HCT116 (cell line): Measurements from ENCODE around the gene OR1F1. TPM values are rescaled to one million over a fixed set of nuclear protein-coding genes. Genes with fewer than 3 reads are reported as not detected.

Experiments used
- ATAC-seq: fragments of 200-7000 bp; cut with Tn5 transposase; 2 replicates; pipeline ENCODE4 v1.9.1; 2020; ENCODE audit warnings: mild to moderate bottlenecking, moderate library complexity
- BruUV-seq: library from RNA; stranded (reverse); fragments of 400-500 nt; replicated peaks from 2 replicates; lab custom pipeline; 2021; lab: Mats Ljungman, UMichigan
- CTCF ChIA-PET: fragments of 300-600 bp; sonication (Branson Sonifier 250); formaldehyde crosslinking; loops from one replicate; lab custom pipeline; 2021; ENCODE audit warnings: antibody characterized with exemption; lab: Charles Lee
- POLR2A ChIA-PET: fragments of 300-600, 350-600 bp; sonication (Branson Sonifier 250); formaldehyde crosslinking; loops from one replicate; lab custom pipeline; 2021; ENCODE audit warnings: antibody characterized with exemption; lab: Charles Lee
- RAD21 ChIA-PET, 2 experiments: fragments of 300-600 bp; sonication (Branson Sonifier 250); formaldehyde crosslinking; loops; one replicate each; lab custom pipeline; 2023; ENCODE audit warnings: low total read pairs in 2 of 2; ENCODE audit not compliant: uncharacterized antibody in 2 of 2, unreplicated experiment in 2 of 2, low non-redundant PET in 1 of 2; lab: Charles Lee
- DNase-seq: peaks from one replicate; pipeline ENCODE4 v3.0.0-alpha.2; 2010; ENCODE audit warnings: low read depth, low spot score
- H2AFZ ChIP-seq: fragments of 200-600 bp; shearing (Covaris generic), sonication (generic); 2 replicates; pipeline ENCODE4 v1.6.1; 2017; ENCODE audit warnings: low read depth, mixed run types, mixed read lengths, antibody characterized with exemption, low read length; ENCODE audit not compliant: poor library complexity, severe bottlenecking
- H3K27ac ChIP-seq: 2 replicates; pipeline ENCODE4 v1.5.1; 2012; ENCODE audit warnings: low read depth, low read length
- H3K27me3 ChIP-seq: fragments of 200-600 bp; sonication (generic); 2 replicates; pipeline ENCODE4 v1.6.1; 2016; ENCODE audit warnings: mixed run types, low read length, mixed read lengths; ENCODE audit not compliant: insufficient read depth
- H3K36me3 ChIP-seq, 2 experiments: fragments of 200-500 bp in 1 of 2; fragments of 200-600 bp in 1 of 2; sonication (Bioruptor generic) in 1 of 2; sonication (generic) in 1 of 2; 2 replicates each; pipeline versions ENCODE4 v1.5.1 to v1.6.1; 2014 to 2016; ENCODE audit warnings: low read length in 2 of 2, inconsistent platforms in 1 of 2, mixed read lengths in 1 of 2, mixed run types in 1 of 2; ENCODE audit not compliant: insufficient read depth in 2 of 2, control insufficient read depth in 1 of 2
- H3K4me1 ChIP-seq, 2 experiments: fragments of 200-600 bp in 1 of 2; sonication (generic) in 1 of 2; 2 replicates each; pipeline versions ENCODE4 v1.5.1 to v1.6.1; 2012 to 2017; ENCODE audit warnings: low read length in 2 of 2, inconsistent platforms in 1 of 2, mild to moderate bottlenecking in 1 of 2, mixed read lengths in 1 of 2, mixed run types in 1 of 2, moderate library complexity in 1 of 2; ENCODE audit not compliant: insufficient read depth in 2 of 2, control insufficient read depth in 1 of 2
- H3K4me2 ChIP-seq: fragments of 200-600 bp; sonication (generic); 2 replicates; pipeline ENCODE4 v1.6.1; 2017; ENCODE audit warnings: mixed run types, low read length, mixed read lengths
- H3K4me3 ChIP-seq, 2 experiments: fragments of 200-600 bp in 1 of 2; sonication (generic) in 1 of 2; replicated peaks in 1 of 2; 2 replicates each; pipeline ENCODE4 v1.5.1; 2011 to 2016; ENCODE audit warnings: low read length in 2 of 2, control low read depth in 1 of 2, low read depth in 1 of 2, mild to moderate bottlenecking in 1 of 2, mixed read lengths in 1 of 2, mixed run types in 1 of 2
- H3K79me2 ChIP-seq: fragments of 200-600 bp; sonication (generic); 2 replicates; pipeline ENCODE4 v1.6.1; 2017; ENCODE audit warnings: mild to moderate bottlenecking, mixed run types, low read length, moderate library complexity, mixed read lengths; ENCODE audit not compliant: insufficient read depth
- H3K9ac ChIP-seq: fragments of 200-600 bp; sonication (generic); 2 replicates; pipeline ENCODE4 v1.6.1; 2016; ENCODE audit warnings: low read length, mixed read lengths
- H3K9me2 ChIP-seq: fragments of 200-600 bp; sonication (generic), shearing (Covaris generic); 2 replicates; pipeline ENCODE4 v1.6.1; 2017; ENCODE audit warnings: mixed run types, mild to moderate bottlenecking, moderate library complexity; ENCODE audit not compliant: insufficient read depth
- H3K9me3 ChIP-seq, 2 experiments: fragments of 200-500 bp in 1 of 2; fragments of 200-600 bp in 1 of 2; sonication (Bioruptor generic) in 1 of 2; sonication (generic) in 1 of 2; 2 replicates each; pipeline ENCODE4 v1.6.1; 2014 to 2017; ENCODE audit warnings: low read length in 2 of 2, mixed read lengths in 2 of 2, inconsistent platforms in 1 of 2, low read depth in 1 of 2, mild to moderate bottlenecking in 1 of 2, mixed run types in 1 of 2, moderate library complexity in 1 of 2; ENCODE audit not compliant: control insufficient read depth in 1 of 2, insufficient read depth in 1 of 2
- H4K20me1 ChIP-seq: fragments of 200-600 bp; sonication (generic), shearing (Covaris generic); 2 replicates; pipeline ENCODE4 v1.6.1; 2017; ENCODE audit warnings: mixed run types, mild to moderate bottlenecking, moderate library complexity; ENCODE audit not compliant: insufficient read depth
- CBX3 ChIP-seq: IDR thresholded peaks from 2 replicates; pipeline ENCODE4 v1.6.1; 2012; ENCODE audit warnings: low read depth
- CEBPB ChIP-seq: IDR thresholded peaks from 2 replicates; pipeline ENCODE4 v1.6.1; 2012; ENCODE audit warnings: low read depth
- POLR2A ChIP-seq: IDR thresholded peaks from 2 replicates; pipeline ENCODE4 v1.7.0; 2011; ENCODE audit warnings: borderline replicate concordance; ENCODE audit not compliant: insufficient read depth, insufficient read length; ENCODE audit errors: extremely low read depth
- SIN3A ChIP-seq: IDR thresholded peaks from 2 replicates; pipeline ENCODE4 v1.6.1; 2012; ENCODE audit warnings: low read depth
- SP1 ChIP-seq: IDR thresholded peaks from 2 replicates; pipeline ENCODE4 v1.6.1; 2012; ENCODE audit warnings: low read depth
- intact Hi-C: fragments of 100-400 bp; cut with micrococcal nuclease; formaldehyde crosslinking; loops from 2 replicates; pipeline ENCODE4 v1.10.0; 2022
- total RNA-seq: library from RNA; stranded (reverse); gene quantifications from one replicate; pipeline ENCODE4 v1.2.1, GENCODE V29; 2021; ENCODE audit not compliant: unreplicated experiment

Gene OR1F1
- total RNA-seq, 1 experiment from 2014 or later = not detected

GRCh38 chr16:3249020-3249419, 61.0 kb downstream of the OR1F1 start:
- Histone ChIP-seq H3K36me3 (no peaks in the 10 kb centered on the region), H3K4me1 (0 out of 4 replicates have a peak, but pooled peaks cover 0 to under 1% of the 10 kb centered on the region in 2 experiments), H3K79me2 (no peaks in the 10 kb centered on the region), H3K9me2 (no peaks in the 10 kb centered on the region), H3K27me3 (no peaks in the 10 kb centered on the region), H3K27ac (no peak overlapping the region), H3K4me2 (no peak overlapping the region), H3K9me3 (peaks cover under 1 to 3% of the 10 kb centered on the region in 2 experiments; a peak in 2 of 4 replicates), H3K9ac (no peak overlapping the region), H3K4me3 (no peak overlapping the region), H2AFZ (no peak overlapping the region), H4K20me1 (no peaks in the 10 kb centered on the region)
- no TSS peak for BruUV-seq
- intact Hi-C loops = no loop called here
- ChIA-PET RAD21 (no interaction called here), CTCF (no interaction called here), POLR2A (no interaction called here)
- TF ChIP-seq POLR2A (no peak), SIN3A (no peak), SP1 (no peak)
- DNase-seq = no peak
- no peak for ATAC-seq

DNA sequence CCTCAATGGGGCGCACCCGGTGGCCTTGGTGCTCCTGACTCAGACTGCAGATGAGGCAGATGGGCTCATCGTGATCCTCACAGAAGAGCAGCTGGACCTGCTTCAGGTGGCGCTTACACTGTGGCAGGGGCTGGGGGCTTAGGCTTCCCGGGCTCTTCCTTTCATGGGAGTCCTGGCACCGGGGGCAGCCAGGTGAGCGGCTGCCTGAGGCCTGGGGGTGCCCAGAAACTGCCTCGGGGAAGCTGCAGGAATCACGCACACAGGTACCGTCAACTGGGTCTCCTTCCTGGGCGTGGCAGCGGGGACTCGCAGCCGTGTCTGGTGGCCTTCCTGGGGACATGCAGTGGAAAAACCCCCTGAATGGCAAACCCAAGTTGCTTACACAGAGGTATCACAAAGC, 61.4 kb downstream of the OR1F1 start:
- no peaks in the 10 kb centered on the region for H4K20me1 ChIP-seq
- no peaks in the 10 kb centered on the region for H3K36me3 ChIP-seq
- H3K4me2 ChIP-seq = no peak overlapping the region
- DNase-seq = no peak
- POLR2A ChIA-PET = no interaction called here
- no peaks in the 10 kb centered on the region for H3K9me2 ChIP-seq
- no peak overlapping the region for H3K9ac ChIP-seq
- intact Hi-C loops = no loop called here
- H3K4me1 ChIP-seq = no peaks in the 10 kb centered on the region
- H3K27me3 ChIP-seq = no peaks in the 10 kb centered on the region
- H3K9me3 ChIP-seq = peaks cover 0 to under 1% of the 10 kb centered on the region in 2 experiments; a peak in 1 of 4 replicates
- H3K27ac ChIP-seq = no peak overlapping the region
- no peak overlapping the region for H3K4me3 ChIP-seq
- RAD21 ChIA-PET = no interaction called here
- no peaks in the 10 kb centered on the region for H3K79me2 ChIP-seq
- no peak overlapping the region for H2AFZ ChIP-seq
- no peak for TF ChIP-seq CEBPB
- no peak for TF ChIP-seq CBX3
- CTCF ChIA-PET = no interaction called here
- ATAC-seq = no peak
- BruUV-seq = no TSS peak
